H1 (cell line): Measurements from ENCODE around the gene MSN. TPM values are rescaled to one million over a fixed set of nuclear protein-coding genes. Genes with fewer than 3 reads are reported as not detected.

ENCODE experiments used
- EP300 ChIP-seq, 2 experiments: IDR thresholded peaks; 1 replicate in 1 of 2; 2 replicates in 1 of 2; pipeline ENCODE4 v1.6.1; 2011 to 2012; ENCODE audit warnings: low read depth in 2 of 2, low read length in 2 of 2, mild to moderate bottlenecking in 2 of 2, borderline replicate concordance in 1 of 2, inconsistent platforms in 1 of 2, moderate library complexity in 1 of 2
- JUN ChIP-seq: IDR thresholded peaks from 2 replicates; pipeline ENCODE4 v1.6.1; 2011; ENCODE audit warnings: low read depth, mild to moderate bottlenecking, improper control_type of control experiment, low read length
- MAX ChIP-seq: IDR thresholded peaks from 2 replicates; pipeline ENCODE4 v1.6.1; 2012; ENCODE audit warnings: inconsistent platforms
- SIN3A ChIP-seq, 2 experiments: IDR thresholded peaks in 1 of 2; conservative IDR thresholded peaks in 1 of 2; 2 replicates each; pipeline ENCODE4 v1.6.1; 2011 to 2012; ENCODE audit warnings: low read length in 2 of 2, improper control_type of control experiment in 1 of 2, low read depth in 1 of 2, mild to moderate bottlenecking in 1 of 2
- SP2 ChIP-seq: IDR thresholded peaks from 2 replicates; pipeline ENCODE4 v1.6.1; 2012; ENCODE audit warnings: mild to moderate bottlenecking, low read length, inconsistent platforms
- polyA plus RNA-seq, 7 experiments: library from polyadenylated mRNA; depleted of rRNA in 3 of 7; stranded (reverse) in 5 of 7; unstranded in 2 of 7; fragments of >200 nt in 5 of 7; fragments of 200-250 nt in 2 of 7; gene quantifications; 1 replicate in 5 of 7; 2 replicates in 1 of 7; 4 replicates in 1 of 7; pipeline versions ENCODE4 v1.2.1 to v1.2.3, GENCODE V29; 2011 to 2013; ENCODE audit warnings: missing spikeins in 2 of 7, mixed read lengths in 2 of 7
- total RNA-seq: library from RNA; stranded (reverse); fragmentation: NEBNext Ultra II Directional; extraction: Animal tissue kit (Norgen Biotek cat#: 25700); gene quantifications from 2 replicates; pipeline ENCODE4 v1.2.1, GENCODE V29; 2021

Gene MSN
- total and polyA plus RNA-seq, 2 of the 8 experiments (the other 6 are each of a cell fraction or from before 2014, with no cell fraction given): 112 to 133 TPM

GRCh38 chrX:65757943-65758342 is 90.5 kb downstream of the MSN start (continued):
- TF ChIP-seq EP300 (IDR thresholded peaks at IDR 0.05; ENCODE audit: borderline replicate concordance in 1 of 2, low read depth in 2 of 2, low read length in 2 of 2) (no peak), MAX (no peak), SIN3A (conservative IDR thresholded peaks at IDR 0.05 in 1 of 2, IDR thresholded peaks at IDR 0.05 in 1 of 2; ENCODE audit: low read depth in 1 of 2, low read length in 2 of 2) (no peak), JUN (no peak), SP2 (no peak)
